Vagina (tissue), 2 donors: ENCODE results near the gene EBF3.

Experiments used
- POLR2A ChIP-seq, 2 donors: fragments of 450-650 bp; IDR thresholded peaks; one replicate each; pipeline ENCODE4 v1.6.1; 2017; ENCODE audit warnings: antibody characterized with exemption in 2 of 2, mild to moderate bottlenecking in 2 of 2, moderate library complexity in 2 of 2
- TF ChIP-seq, protein P1 (sequence below), 3 experiments: fragments of 450-650 bp in 2 of 3; fragments of 200-600 bp in 1 of 3; sonication (generic) in 1 of 3; IDR thresholded peaks; one replicate each; pipeline ENCODE4 v1.5.1; 2017 to 2019; ENCODE audit warnings: antibody characterized with exemption in 3 of 3, mild to moderate bottlenecking in 2 of 3, moderate library complexity in 2 of 3

DNA sequence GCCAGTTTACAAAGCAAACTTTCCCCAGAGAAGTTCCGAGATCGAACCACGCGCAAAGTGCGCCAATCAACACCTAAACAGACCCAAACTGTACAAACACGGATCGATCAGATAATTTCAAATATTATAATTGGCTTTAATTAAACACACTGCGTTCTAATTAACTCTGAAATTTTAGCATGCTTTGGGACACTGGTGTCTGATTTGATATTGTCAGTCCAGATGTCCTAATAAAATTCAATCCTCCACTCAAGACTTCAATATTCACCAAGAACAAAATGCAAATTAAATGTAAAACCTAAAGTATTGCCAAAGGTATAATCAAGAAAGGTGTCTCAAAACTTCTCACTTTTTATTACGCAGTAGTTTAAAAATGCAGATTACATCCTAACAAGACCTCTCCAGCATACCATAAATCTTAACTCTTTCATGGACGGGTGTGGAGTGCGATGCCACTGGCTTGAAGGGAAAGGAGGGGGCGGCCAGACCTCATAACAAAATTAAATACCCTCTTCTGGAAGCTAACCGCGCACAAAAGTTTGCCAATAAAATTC, 5.9 kb upstream of the EBF3 start:
- TF ChIP-seq, protein P1, sequence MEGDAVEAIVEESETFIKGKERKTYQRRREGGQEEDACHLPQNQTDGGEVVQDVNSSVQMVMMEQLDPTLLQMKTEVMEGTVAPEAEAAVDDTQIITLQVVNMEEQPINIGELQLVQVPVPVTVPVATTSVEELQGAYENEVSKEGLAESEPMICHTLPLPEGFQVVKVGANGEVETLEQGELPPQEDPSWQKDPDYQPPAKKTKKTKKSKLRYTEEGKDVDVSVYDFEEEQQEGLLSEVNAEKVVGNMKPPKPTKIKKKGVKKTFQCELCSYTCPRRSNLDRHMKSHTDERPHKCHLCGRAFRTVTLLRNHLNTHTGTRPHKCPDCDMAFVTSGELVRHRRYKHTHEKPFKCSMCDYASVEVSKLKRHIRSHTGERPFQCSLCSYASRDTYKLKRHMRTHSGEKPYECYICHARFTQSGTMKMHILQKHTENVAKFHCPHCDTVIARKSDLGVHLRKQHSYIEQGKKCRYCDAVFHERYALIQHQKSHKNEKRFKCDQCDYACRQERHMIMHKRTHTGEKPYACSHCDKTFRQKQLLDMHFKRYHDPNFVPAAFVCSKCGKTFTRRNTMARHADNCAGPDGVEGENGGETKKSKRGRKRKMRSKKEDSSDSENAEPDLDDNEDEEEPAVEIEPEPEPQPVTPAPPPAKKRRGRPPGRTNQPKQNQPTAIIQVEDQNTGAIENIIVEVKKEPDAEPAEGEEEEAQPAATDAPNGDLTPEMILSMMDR (IDR thresholded peaks at IDR 0.05) = no peak
- no peak for TF ChIP-seq POLR2A (IDR thresholded peaks at IDR 0.05)
